Muscle layer of colon (tissue), 2 donors: Measurements from ENCODE around the gene AQP2.

ENCODE experiments used
- H3K27ac ChIP-seq: one replicate; pipeline ENCODE4 v1.7.0; 2013; ENCODE audit warnings: low read depth, mild to moderate bottlenecking, low read length, moderate library complexity
- H3K27me3 ChIP-seq, 2 donors: one replicate each; pipeline ENCODE4 v1.7.0; 2013; ENCODE audit warnings: low read length in 2 of 2, mild to moderate bottlenecking in 2 of 2; ENCODE audit not compliant: insufficient read depth in 2 of 2, control insufficient read depth in 1 of 2
- H3K36me3 ChIP-seq: one replicate; pipeline ENCODE4 v1.7.0; 2013; ENCODE audit warnings: mild to moderate bottlenecking, low read length; ENCODE audit not compliant: insufficient read depth
- H3K4me1 ChIP-seq: one replicate; pipeline ENCODE4 v1.7.0; 2013; ENCODE audit warnings: mild to moderate bottlenecking, low read length; ENCODE audit not compliant: insufficient read depth
- H3K4me3 ChIP-seq, 2 donors: one replicate each; pipeline ENCODE4 v1.7.0; 2013; ENCODE audit warnings: low read length in 2 of 2, low read depth in 1 of 2, mild to moderate bottlenecking in 1 of 2, moderate library complexity in 1 of 2
- H3K9ac ChIP-seq: one replicate; pipeline ENCODE4 v1.7.0; 2013; ENCODE audit warnings: low read length
- H3K9me3 ChIP-seq: one replicate; pipeline ENCODE4 v1.7.0; 2013; ENCODE audit warnings: mild to moderate bottlenecking, low read length
- donor health status: abdominal sarcoma.
- donor health status: Adenocarcinoma of cecum.

AQP2 gene

DNA sequence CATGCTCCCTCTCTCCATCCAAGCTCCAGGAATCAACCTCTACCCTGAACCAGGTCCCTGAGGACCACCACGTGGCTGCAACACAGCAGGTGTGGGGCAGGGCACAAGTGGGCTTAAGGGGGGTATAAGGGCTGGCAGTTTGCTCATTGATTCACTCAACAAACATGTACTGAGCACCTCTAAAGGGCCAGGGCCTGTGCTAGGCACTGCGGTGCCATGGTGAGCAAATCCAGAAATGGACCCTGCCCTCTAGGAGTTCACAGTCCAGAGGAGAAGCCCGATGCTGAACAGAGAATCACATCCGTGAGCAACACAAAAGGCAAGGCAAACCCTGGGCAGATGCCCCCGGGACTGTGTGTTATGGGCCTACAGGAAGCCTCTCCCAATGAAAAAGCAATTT is 6.5 kb upstream of the AQP2 start:
- Histone ChIP-seq H3K36me3 (no peaks in the 10 kb centered on the region), H3K4me1 (no peaks in the 10 kb centered on the region), H3K27me3 (no peaks in the 10 kb centered on the region), H3K9ac (no peak overlapping the region), H3K27ac (no peak overlapping the region), H3K9me3 (no peaks in the 10 kb centered on the region), H3K4me3 (no peak overlapping the region)

DNA sequence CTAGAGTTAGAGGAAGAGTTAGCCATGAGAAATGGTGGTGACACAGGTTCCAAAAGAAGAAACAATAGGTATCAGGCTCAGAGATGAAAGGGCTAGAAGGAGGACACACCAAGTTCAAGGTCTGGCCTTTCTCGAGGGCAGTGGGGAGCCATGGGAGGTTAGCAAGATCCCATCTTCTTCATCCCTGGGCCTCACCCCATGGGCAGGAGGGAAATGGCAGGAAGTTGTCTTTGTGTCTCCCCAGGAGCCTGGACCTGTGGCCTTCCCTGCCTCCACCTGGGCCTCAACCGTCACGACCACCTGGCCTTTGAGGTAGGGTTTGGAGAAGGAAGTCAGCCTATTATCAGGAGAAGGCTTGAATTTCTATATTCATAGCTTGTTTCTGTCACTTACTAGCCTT is 5.8 kb upstream of the AQP2 start:
- H3K9ac ChIP-seq: no peak overlapping the region
- no peak overlapping the region for H3K27ac ChIP-seq
- H3K4me1 ChIP-seq: no peaks in the 10 kb centered on the region
- no peaks in the 10 kb centered on the region for H3K9me3 ChIP-seq
- H3K27me3 ChIP-seq: no peaks in the 10 kb centered on the region
- no peak overlapping the region for H3K4me3 ChIP-seq
- H3K36me3 ChIP-seq: no peaks in the 10 kb centered on the region

DNA sequence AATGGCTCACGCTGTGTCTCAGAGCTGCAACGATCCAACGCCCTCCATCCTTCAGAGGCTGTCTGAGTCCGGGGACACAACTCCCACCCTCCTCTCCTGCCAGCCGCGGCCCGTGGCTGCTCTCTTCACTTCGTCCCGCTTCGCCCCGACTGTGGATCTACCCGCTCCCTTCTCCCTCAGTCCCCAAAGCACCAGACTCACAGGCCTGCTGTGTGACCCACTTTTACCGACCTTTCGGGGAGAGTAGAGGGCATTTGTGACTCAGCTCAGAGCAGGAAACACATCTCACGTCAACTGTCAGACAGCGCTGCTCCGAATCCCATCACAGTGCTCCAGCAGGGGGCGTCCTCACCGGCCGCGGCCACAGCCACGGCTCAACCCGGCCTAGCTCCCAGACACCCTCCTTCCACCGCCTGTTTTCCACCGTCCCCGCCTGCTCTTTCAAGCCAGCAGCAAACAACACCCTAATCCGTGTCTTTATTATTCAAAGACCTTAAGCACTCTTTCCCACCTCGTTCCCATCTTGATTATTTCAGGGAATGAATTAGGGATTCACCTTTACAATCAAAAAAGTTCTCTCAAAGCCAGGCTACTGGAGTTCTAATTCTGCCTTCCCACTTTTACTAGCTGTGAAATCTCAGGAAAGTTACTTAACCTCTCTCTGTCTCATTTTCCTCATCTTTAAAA is 5.0 kb upstream of the AQP2 start:
- Histone ChIP-seq H3K27ac (no peak overlapping the region), H3K4me1 (no peaks in the 10 kb centered on the region), H3K36me3 (no peaks in the 10 kb centered on the region), H3K9me3 (no peaks in the 10 kb centered on the region), H3K27me3 (no peaks in the 10 kb centered on the region), H3K9ac (no peak overlapping the region), H3K4me3 (peak overlapping the region; percentile 12 to 53)

DNA sequence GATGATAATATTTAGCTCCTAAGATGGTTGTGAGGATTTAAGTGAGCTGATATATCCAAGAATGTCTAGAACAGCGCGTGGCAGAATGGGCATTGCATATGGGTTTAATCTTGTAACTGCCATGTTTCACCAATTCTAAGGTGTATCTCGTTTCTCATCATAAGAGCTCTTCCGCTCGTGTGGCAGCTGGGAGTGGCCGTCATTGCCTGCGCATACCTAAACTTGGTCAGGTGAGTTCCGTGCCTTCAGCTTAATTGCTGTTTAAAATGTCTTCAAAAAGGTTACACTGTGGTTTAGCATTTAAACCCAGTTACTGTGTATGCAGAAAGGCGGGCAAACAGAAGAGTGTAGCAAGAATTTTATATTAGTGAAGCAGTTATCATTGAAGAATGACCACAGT is 4.5 kb upstream of the AQP2 start:
- Histone ChIP-seq H3K27me3 (no peaks in the 10 kb centered on the region), H3K4me1 (no peaks in the 10 kb centered on the region), H3K36me3 (no peaks in the 10 kb centered on the region), H3K4me3 (no peak overlapping the region), H3K9ac (no peak overlapping the region), H3K27ac (no peak overlapping the region), H3K9me3 (no peaks in the 10 kb centered on the region)

DNA sequence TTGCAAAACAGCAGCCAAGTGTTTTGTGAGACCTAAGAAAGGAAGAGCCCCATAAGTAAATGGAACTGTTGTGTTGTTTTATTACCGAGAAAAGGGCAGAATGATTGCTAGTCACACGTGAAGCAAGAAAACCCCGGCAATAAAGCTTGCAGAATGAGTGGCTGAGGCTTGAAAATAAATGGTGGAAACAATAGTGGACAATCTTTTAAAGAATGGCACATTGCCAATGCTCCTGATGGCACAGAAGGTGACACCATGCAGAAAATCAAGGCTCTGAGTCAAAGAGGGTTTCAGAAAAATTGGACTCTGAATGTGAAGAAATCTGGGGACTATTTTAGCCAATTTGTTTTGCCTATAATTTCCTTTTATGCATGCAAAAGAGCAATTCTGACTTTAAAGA is 4.0 kb upstream of the AQP2 start:
- H3K9ac ChIP-seq: no peak overlapping the region
- no peaks in the 10 kb centered on the region for H3K27me3 ChIP-seq
- no peaks in the 10 kb centered on the region for H3K4me1 ChIP-seq
- H3K9me3 ChIP-seq: no peaks in the 10 kb centered on the region
- H3K4me3 ChIP-seq: no peak overlapping the region
- H3K27ac ChIP-seq: no peak overlapping the region
- H3K36me3 ChIP-seq: no peaks in the 10 kb centered on the region

DNA sequence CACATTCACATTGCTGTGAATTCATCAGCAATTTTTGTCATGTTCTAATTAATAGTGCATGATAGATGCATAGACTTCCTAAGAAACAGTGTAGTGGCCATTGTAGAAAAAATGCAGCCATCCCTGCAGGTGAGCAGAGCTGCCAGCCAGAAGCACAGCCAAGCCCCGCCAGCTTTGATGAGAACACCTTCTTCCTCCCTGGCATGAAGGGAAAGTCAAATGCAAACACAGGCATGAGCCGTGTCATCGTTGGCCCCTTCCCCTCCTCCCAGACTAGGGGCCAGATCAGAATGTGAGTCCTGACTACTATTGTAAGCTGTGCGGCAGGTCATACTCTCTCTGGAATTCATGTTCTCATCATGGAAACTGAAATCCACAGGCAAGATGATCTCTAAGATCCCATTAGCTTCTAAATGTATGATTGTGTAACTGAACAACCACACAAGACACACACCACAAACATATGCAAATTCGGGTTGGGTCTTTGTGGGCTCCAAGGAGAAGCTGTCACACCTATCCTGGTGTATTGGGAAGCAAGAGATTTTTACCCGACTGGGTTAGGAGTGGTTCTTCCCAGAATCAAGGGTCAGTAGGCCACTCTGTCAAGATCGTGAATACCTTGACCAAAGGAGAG is 2.8 kb upstream of the AQP2 start:
- Histone ChIP-seq H3K27me3 (peaks cover 0 to 4% of the 10 kb centered on the region in 2 donors), H3K27ac (no peak overlapping the region), H3K9me3 (no peaks in the 10 kb centered on the region), H3K4me1 (no peaks in the 10 kb centered on the region), H3K4me3 (no peak overlapping the region), H3K36me3 (no peaks in the 10 kb centered on the region), H3K9ac (no peak overlapping the region)

DNA sequence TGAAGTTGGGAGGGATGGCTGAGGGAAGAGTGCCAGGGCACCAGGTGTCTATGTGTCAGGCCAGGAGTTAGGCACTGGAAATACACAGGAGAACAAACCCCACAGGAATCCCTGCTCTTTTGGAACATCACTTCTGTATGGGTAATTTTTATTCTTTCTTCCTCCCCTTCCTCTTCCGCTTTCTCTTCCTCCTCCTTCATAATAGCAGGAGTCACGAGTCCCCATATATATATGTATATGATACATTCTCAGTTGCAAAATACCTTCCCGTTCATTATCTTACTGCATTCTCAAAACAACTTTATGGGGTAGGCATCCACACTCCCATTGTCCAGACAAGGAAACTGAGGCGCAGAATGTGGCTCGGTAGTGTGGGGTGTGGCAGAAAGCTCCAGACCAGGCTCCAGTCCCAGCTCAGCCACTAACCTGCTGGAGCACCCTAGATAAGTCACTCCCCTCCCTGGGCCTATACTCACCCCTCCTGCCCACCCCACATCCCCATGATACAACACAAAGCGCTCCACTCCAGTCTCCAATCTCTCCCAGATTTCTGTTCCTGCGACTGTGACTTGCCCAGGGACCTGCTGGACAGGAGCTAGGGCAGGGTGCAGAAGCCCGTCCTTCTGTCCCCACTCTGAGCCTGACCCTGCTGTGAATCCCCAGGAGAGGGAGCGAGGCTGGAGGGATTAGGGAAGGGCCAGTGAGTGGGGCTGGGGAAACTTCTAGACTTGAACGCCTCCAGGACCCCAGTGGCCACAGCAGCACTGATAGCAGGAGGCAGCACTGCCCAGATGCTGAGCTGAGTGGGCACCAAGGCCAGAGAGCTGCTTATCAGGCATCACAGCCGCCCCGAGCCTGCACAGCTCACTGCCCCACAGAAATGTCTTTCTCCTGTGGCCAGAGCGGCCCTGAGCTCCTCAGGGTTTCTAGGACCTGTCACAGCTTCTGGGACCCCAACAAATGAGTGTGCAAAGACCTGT is 1.4 kb upstream of the AQP2 start:
- no peaks in the 10 kb centered on the region for H3K9me3 ChIP-seq
- H3K4me3 ChIP-seq: no peak overlapping the region
- H3K27ac ChIP-seq: no peak overlapping the region
- H3K27me3 ChIP-seq: peaks cover under 1 to 11% of the 10 kb centered on the region in 2 donors
- no peaks in the 10 kb centered on the region for H3K4me1 ChIP-seq
- no peaks in the 10 kb centered on the region for H3K36me3 ChIP-seq
- H3K9ac ChIP-seq: no peak overlapping the region

DNA sequence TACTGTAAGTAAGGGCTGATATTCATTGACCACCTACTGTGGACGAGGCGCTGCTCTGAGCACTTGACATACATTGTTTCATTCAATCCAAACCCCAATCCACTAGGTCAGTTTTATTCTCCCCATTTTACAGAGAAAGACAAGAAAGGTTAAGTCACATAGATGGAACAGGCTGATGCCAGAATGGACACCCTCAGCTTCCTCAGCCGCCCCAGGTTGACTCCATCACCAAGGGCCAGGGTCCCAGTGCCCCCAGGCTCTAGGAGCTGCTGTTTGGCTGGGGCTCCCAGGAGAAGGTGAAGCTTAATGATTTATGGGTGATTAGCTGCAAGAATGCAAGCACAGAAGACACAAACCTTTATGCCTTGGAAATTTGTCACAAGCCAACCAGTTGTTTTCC is 671 bp upstream of the AQP2 start:
- Histone ChIP-seq H3K4me3 (no peak overlapping the region), H3K4me1 (no peaks in the 10 kb centered on the region), H3K27ac (no peak overlapping the region), H3K9ac (no peak overlapping the region), H3K36me3 (no peaks in the 10 kb centered on the region), H3K27me3 (peaks cover 8 to 18% of the 10 kb centered on the region in 2 donors), H3K9me3 (no peaks in the 10 kb centered on the region)

DNA sequence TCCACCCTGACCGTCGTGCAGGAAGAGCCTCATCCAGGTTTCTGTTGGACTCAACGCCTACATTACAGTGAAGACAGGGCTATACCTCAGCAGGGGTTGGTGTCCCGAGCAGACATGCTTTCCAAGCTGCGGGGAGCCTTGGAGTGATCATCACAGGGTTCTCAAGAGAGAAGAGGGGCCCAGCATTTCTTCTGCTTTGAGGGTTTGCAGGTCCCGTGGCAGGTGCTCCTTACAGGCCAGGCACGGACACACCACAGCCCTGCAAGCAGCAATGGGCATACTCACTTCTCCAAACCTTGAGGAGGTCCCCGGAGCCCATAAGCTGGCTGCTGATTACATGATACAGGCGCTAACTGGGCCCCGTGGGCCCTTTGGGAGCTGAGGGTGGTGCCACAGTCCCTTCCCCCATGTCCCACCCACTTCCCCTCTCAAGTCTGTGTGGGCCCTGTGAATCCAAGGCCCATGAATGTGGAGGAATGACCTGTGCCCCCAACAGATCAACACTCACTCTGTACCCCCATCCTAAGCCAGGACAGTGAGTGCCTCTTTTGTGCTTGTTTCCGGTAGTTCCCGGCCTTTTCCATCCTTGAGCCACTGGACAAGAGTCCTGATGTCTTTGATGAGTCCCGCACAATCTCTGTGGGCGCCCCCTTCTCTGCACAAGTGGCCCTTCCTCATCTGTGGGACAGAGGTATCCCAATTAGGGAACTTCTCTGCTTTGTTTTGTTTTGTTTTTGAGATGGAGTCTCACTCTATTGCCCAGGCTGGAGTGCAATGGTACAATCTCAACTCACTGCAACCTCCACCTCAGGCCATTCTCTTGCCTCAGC is 1.1 kb downstream of the AQP2 start:
- H3K27me3 ChIP-seq: peaks cover 25 to 36% of the 10 kb centered on the region in 2 donors
- no peaks in the 10 kb centered on the region for H3K36me3 ChIP-seq
- no peak overlapping the region for H3K27ac ChIP-seq
- H3K9me3 ChIP-seq: no peaks in the 10 kb centered on the region
- no peak overlapping the region for H3K9ac ChIP-seq
- H3K4me1 ChIP-seq: no peaks in the 10 kb centered on the region
- no peak overlapping the region for H3K4me3 ChIP-seq

DNA sequence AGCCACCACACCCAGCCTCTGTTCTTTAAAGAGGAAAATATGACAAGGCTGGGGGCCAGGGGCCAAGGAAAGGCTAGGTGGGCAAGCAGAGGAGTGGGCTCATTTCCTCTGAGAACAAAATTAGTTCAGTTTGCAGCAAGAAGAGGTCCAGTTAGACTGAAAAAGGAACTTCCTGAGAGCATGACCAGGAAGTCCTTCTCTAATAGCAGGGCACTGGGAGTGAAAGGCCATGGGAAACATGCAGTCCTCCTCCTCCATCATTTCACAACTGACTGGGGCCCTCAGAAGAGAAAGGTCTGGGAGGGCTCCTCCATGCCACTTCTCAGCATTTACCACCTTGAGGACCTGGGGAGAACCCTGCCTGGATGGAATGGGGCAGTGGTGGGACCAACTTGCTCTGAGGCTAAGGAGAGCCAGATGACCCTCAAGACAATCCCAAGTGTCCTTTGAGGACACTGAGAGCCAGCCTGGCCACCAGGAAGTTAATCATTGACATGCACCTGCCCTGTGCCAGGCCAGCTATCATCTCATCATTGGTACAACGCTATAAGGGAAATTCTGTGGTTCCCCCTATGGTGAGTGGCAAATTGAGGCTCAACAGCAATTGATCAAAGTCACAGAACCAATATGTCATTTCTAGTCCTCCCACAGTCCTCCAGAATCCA is 2.0 kb downstream of the AQP2 start:
- no peaks in the 10 kb centered on the region for H3K9me3 ChIP-seq
- H3K4me1 ChIP-seq: no peaks in the 10 kb centered on the region
- no peak overlapping the region for H3K27ac ChIP-seq
- no peaks in the 10 kb centered on the region for H3K36me3 ChIP-seq
- H3K4me3 ChIP-seq: no peak overlapping the region
- H3K9ac ChIP-seq: no peak overlapping the region
- H3K27me3 ChIP-seq: peaks cover 28 to 45% of the 10 kb centered on the region in 2 donors
